GM19395 (cell line): ENCODE results near the gene MRPL48.
"Not testable (repeated sequence)": the region's sequence is repeated elsewhere in the genome, so short reads cannot be mapped to it uniquely, and the experiment has no call there.

ENCODE experiments used
- ATAC-seq: cut with Tn5 transposase; IDR thresholded peaks from one replicate; pipeline ENCODE4 v1.9.1; 2021; ENCODE audit warnings: mild to moderate bottlenecking, moderate library complexity; ENCODE audit not compliant: unreplicated experiment

Gene MRPL48

GRCh38 chr11:73787643-73788558, at the start of gene MRPL48:
MRPL48 (plus strand) TSS chr11:73787874; CDS start chr11:73787972, 98 bp downstream.
- peak; percentile 92 for ATAC-seq

GRCh38 chr11:73743045-73743444, 44.6 kb upstream of the MRPL48 start:
- no peak for ATAC-seq

GRCh38 chr11:73746701-73747100, 41.0 kb upstream of the MRPL48 start:
- no peak for ATAC-seq

- no peak for ATAC-seq
These were observed 39.9 kb upstream of the MRPL48 start for GRCh38 chr11:73747762-73748161.

- no peak for ATAC-seq
These were observed 39.4 kb upstream of the MRPL48 start for GRCh38 chr11:73748300-73748699.

- ATAC-seq, result no peak
These were observed 38.6 kb upstream of the MRPL48 start for GRCh38 chr11:73749118-73749517.

- no peak for ATAC-seq
These were observed 37.4 kb upstream of the MRPL48 start for GRCh38 chr11:73750228-73750627.

GRCh38 chr11:73750862-73751261, 36.8 kb upstream of the MRPL48 start:
- ATAC-seq, result not testable (repeated sequence)

- no peak for ATAC-seq
These were observed 35.3 kb upstream of the MRPL48 start for GRCh38 chr11:73752216-73752867.

GRCh38 chr11:73752903-73753302, 34.8 kb upstream of the MRPL48 start:
- no peak for ATAC-seq

- no peak for ATAC-seq
These were observed 33.7 kb upstream of the MRPL48 start for GRCh38 chr11:73753938-73754337.

- ATAC-seq, result no peak
These were observed 32.0 kb upstream of the MRPL48 start for GRCh38 chr11:73755670-73756069.

- no peak for ATAC-seq
These were observed 30.1 kb upstream of the MRPL48 start for GRCh38 chr11:73757598-73757997.

- no peak for ATAC-seq
These were observed 29.2 kb upstream of the MRPL48 start for GRCh38 chr11:73758451-73758850.

- no peak for ATAC-seq
These were observed 28.0 kb upstream of the MRPL48 start for GRCh38 chr11:73759610-73760134.

- peak; percentile 12 for ATAC-seq
These were observed 27.5 kb upstream of the MRPL48 start for GRCh38 chr11:73760135-73760678.

GRCh38 chr11:73760679-73761402, 26.8 kb upstream of the MRPL48 start, which contains the start of gene RAB6A:
RAB6A (minus strand) TSS chr11:73761074; CDS start chr11:73760635, 439 bp downstream.
- ATAC-seq, result peak; percentile 91

- ATAC-seq, result peak; percentile 10
These were observed 26.2 kb upstream of the MRPL48 start for GRCh38 chr11:73761403-73761945.

GRCh38 chr11:73762732-73763131, 24.9 kb upstream of the MRPL48 start:
- ATAC-seq, result no peak

GRCh38 chr11:73766763-73767162, 20.9 kb upstream of the MRPL48 start:
- ATAC-seq, result no peak
